HCEC 1CT (cell line): Measurements from ENCODE around the gene DAD1.
"Not testable (repeated sequence)": the region's sequence is repeated elsewhere in the genome, so short reads cannot be mapped to it uniquely, and the experiment has no call there.

Experiments used
- DNase-seq: peaks from one replicate; pipeline ENCODE4 v3.0.0-alpha.2; 2017

The DAD1 gene

DNA sequence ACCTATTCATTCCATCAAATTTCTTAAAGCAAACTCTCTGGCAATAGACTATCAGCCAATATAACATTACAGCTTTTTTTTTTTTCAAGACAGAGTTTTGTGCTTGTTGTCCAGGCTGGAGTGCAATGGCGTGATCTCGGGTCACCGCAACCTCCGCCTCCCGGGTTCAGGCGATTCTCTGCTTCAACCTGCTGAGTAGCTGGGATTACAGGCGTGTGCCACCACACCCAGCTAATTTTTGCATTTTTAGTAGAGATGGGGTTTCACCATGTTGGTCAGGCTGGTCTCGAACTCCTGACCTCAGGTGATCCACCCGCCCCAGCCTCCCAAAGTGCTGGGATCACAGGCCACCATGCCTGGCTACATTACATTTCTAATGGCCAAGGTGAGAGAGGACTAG is 22.8 kb downstream of the DAD1 start:
- DNase-seq = not testable (repeated sequence)

DNA sequence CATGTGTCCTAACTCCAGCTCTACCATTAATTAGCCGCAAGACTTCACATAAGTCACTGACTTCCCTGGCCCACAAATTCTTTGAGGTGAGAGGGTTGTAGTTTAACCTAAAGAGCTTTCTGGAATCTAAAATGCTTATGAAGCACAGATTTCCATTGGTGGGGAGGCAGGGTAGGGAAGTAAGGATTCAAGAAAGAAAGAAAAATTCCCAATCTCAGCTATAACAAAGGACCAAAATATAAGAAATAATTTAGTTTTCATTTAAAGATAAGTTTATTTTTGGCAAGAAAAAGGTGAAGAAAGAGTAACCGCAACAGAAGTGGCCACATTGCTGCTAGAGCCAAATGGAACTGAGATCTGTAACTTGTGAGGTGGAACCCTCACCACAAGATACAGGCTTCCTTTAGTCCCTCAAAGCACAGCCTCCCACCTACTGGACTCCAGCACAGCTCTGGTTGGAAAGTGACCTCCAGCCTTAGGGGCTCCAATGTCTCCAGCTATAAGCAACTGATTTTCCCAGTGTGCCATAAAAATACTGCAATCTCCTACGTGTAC is 23.6 kb downstream of the DAD1 start:
- no peak for DNase-seq

DNA sequence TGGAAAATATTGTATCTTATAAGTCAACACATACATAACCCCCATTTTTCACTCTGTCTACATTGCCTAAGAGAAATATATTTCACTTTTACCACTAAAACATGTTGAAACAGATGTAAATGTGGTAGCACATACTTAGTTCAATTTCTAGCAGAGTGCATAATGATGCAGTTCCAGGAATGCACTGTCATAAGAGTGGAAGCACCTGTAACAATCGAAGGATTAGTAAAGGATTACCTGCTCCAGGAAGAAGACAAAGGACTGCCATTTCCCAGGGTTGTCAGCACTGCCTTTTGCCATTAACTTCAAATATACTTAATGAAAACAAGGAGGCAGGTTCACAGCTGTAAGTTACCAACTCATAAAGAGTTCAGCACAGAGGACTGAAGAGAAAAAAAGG is 24.6 kb downstream of the DAD1 start:
- no peak for DNase-seq

GRCh38 chr14:22563987-22564386 is 25.0 kb downstream of the DAD1 start:
- no peak for DNase-seq

GRCh38 chr14:22561661-22562579 is 27.1 kb downstream of the DAD1 start:
- DNase-seq = no peak

- no peak for DNase-seq
These were observed 27.7 kb downstream of the DAD1 start for GRCh38 chr14:22561366-22561660.

DNA sequence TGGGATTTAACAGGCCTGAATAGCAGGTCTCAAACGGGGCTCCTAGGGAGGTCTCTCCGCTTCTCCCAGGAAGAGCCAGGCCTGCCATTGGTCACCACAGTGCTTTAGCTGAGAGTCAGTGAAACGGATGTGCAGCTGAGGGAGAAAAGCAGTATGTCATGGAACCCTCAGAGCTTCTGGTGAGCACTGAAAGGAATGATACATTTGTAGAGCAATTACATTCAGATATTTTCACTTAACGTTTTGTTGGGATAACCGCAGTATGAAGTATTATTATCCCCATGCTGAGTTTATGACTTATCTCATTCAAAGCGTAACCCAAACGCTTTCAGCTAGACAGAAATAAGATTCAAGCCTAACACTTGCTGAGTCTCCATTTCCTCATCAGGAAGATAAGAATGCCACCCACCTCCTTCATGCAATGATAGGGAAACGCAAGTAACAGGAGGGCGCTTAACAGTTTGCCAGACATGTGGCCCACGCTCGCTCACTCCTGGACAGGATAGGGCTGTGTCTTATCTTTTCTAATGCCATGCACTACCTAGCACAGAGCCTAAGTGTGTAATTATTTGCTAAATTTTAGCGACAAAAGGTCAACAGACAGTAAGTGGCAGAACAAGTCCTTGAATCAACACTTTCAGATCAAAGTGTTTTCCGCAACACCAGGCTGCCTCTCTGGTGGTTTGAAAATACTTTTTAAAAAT is 28.2 kb downstream of the DAD1 start:
- no peak for DNase-seq

- DNase-seq = no peak
These were observed 30.0 kb downstream of the DAD1 start for GRCh38 chr14:22559041-22559440.

DNA sequence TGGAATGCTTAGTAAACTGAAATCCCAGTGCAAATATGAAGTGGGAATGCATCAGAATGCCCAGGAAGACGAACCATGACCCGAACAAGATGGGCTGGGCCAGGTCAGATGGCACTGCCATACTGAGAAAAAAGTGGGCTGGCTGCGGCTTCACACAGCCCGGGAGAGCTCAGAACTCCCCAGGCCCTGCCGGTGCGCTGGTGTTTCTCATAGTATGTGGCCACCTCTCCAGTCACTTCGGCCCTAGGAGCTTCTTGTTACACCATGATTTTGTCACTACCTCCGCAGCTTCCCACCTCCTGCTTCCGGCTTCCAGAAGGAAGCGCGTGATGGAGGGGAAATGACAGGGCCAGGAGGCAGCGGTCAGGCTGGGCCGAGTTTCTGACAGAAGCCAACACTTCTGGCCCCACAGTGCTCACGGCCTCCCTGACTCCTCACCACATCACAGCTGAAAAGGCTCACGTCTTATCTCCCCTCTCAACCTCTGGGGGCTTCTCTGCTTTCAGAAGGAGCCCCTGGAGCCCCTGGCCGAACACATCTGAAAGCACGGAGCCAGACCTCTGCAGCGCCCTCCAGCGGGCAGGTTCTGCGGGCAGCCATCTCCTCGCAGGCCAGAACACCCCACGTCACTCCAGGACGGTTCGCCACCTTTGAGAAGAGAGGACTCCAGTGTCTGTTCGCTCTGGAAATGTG is 30.7 kb downstream of the DAD1 start:
- DNase-seq = no peak

DNA sequence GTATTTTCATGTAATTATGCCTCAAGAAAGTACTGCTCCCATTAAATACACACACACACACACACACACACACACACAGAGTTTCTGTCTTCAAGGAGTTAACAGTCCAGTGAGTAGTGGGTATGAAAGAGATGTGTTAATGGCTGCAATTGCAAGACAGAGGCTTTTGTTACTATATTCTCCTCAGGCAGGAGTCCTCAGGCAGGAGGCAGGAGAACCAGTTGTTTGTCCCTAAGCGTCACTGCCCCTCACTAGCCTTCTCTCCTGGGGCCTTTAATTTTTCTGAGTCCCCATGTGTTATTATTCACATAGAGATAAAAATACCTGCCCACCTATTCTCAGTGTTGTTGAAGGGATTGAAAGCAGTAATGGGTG is 31.2 kb downstream of the DAD1 start:
- DNase-seq = no peak

- peak; percentile 59 for DNase-seq
These were observed 31.9 kb downstream of the DAD1 start for GRCh38 chr14:22556990-22557623.

GRCh38 chr14:22556021-22556989 is 32.7 kb downstream of the DAD1 start:
- peak; percentile 79 for DNase-seq

DNA sequence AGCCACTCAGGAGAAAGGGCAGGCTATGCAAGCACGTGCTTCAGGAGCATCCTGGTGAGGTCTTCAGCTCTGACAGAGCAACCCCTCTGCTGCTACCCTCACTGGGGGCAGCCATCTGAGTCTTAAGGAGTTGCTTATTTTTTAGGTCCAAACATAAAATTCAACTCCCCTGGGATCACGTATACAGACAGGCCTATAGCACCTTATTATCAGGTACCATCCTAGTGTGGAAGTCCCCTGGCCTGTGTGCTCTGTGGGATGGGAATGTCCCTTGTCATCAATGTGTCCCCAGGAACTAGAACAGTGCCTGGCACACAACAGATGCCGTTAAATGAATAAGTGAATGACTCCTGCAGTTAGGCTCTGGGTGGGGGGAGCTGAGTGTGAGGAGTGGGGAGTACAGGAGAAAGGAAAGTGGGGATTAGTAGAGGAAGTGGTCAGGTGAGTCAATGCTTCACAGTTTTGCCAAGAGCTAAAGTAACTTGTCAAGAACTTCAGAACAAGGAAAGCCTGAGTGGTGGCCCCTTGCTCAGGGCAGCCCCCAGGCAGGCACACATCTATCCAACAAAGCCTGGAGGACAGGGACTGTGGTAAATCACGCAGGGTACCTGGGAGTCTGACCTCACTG is 33.5 kb downstream of the DAD1 start:
- peak; percentile 47 for DNase-seq

- no peak for DNase-seq
These were observed 34.3 kb downstream of the DAD1 start for GRCh38 chr14:22554498-22555383.

- not testable (repeated sequence) for DNase-seq
These were observed 35.0 kb downstream of the DAD1 start for GRCh38 chr14:22553861-22554497.

DNA sequence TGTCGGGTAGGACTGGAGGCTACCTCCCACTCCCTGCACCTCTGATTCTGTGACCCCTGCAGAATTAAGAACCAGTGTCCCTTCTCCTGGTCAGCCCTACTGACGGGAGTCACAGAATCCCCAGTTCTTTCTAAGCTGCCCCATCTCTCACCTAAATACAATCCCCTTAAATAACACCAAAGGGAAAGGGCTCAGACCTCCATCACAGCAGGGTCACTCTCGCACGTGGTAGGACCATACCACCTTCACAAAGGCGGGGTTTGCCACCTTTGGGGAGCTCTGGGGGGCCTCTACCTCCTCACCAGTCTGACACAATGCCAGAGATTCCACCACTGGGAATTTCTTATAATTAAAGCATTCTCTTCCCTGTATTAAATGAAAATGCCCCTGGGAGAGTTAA is 35.6 kb downstream of the DAD1 start:
- DNase-seq = no peak

- no peak for DNase-seq
These were observed 36.3 kb downstream of the DAD1 start for GRCh38 chr14:22552827-22553076.

DNA sequence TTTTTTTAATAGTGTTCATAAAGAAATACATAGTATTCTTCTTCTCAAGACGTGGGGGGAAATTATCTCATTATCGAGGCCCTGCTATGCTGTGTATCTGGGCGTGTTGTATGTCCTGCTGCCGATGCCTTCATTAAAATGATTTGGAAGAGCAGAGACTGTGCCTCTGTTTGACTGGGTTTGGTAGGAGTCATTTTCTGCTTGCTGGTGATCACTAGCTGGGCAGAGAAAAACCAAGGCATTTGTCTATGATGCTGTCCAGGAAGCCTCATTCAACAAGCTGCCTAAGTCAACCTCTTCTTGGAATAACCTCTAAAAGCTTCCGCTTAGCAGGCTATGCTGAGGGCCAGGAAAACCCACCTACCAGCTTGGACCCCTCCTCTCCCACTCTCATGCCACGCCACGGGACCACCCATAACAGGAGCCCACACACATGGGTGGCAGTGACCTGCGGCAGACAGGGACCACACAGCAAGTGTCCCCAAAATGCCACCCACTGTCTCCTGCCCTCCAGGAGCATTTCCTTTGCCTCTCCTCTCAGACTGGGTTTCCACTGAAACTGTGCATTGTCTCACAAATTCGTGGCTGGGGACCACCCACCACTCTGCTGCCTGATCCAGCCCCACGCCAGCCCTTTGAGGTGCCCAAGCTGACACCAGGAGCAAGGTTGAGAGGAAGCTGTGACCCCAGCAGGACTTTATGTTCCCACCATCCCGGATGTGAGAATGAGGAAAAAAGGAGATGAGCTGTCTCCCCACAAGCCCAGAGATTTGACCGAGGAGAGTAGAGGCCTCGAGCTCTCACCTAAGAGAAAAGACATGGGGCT is 36.8 kb downstream of the DAD1 start:
- no peak for DNase-seq

GRCh38 chr14:22551605-22551997 is 37.4 kb downstream of the DAD1 start:
- no peak for DNase-seq
